SK-N-SH treated with all-trans-retinoic acid at 6 μM for 48 hours (cell line): ENCODE measurements around the gene SGCA.

Experiments used
- ATAC-seq: fragments of 200-7000 bp; cut with Tn5 transposase; 3 replicates; pipeline ENCODE4 v1.9.1; 2020; ENCODE audit warnings: mild to moderate bottlenecking, moderate library complexity
- ESRRG ChIP-seq: fragments of 250-450 bp; sonication (Bioruptor Pico); IDR thresholded peaks from 2 replicates; pipeline ENCODE4 v1.6.1; 2021; ENCODE audit warnings: mild to moderate bottlenecking
- ISL1 ChIP-seq: fragments of 250-450 bp; sonication (Bioruptor Pico); IDR thresholded peaks from 2 replicates; pipeline ENCODE4 v2.1.2; 2022; ENCODE audit warnings: mild to moderate bottlenecking, moderate library complexity
- OSR1 ChIP-seq: fragments of 250-450 bp; sonication (Bioruptor Pico); IDR thresholded peaks from 2 replicates; pipeline ENCODE4 v1.8.0; 2022; ENCODE audit warnings: moderate library complexity, mild to moderate bottlenecking, inconsistent platforms
- POU6F1 ChIP-seq: fragments of 250-450 bp; sonication (Bioruptor Pico); IDR thresholded peaks from 2 replicates; pipeline ENCODE4 v1.8.0; 2021; ENCODE audit warnings: low read depth, mild to moderate bottlenecking, moderate library complexity, borderline replicate concordance
- RARB ChIP-seq: fragments of 250-450 bp; sonication (Bioruptor Pico); IDR thresholded peaks from 2 replicates; pipeline ENCODE4 v1.8.0; 2021; ENCODE audit warnings: mild to moderate bottlenecking, moderate library complexity
- SNAI2 ChIP-seq: fragments of 250-450 bp; sonication (Bioruptor Pico); IDR thresholded peaks from 2 replicates; pipeline ENCODE4 v1.5.0; 2020; ENCODE audit warnings: mild to moderate bottlenecking, moderate library complexity
- TCF4 ChIP-seq: fragments of 250-450 bp; sonication (Bioruptor Pico); IDR thresholded peaks from 2 replicates; pipeline ENCODE4 v1.8.0; 2021; ENCODE audit warnings: mild to moderate bottlenecking, moderate library complexity, borderline replicate concordance
- TSHZ2 ChIP-seq: fragments of 250-450 bp; sonication (Bioruptor Pico); IDR thresholded peaks from 2 replicates; pipeline ENCODE4 v1.5.0; 2020; ENCODE audit warnings: mild to moderate bottlenecking, moderate library complexity
- ZFP3 ChIP-seq: fragments of 250-450 bp; sonication (Bioruptor Pico); IDR thresholded peaks from 2 replicates; pipeline ENCODE4 v1.5.0; 2020; ENCODE audit warnings: mild to moderate bottlenecking, moderate library complexity
- ZNF70 ChIP-seq: fragments of 450-650 bp; formaldehyde crosslinking; IDR thresholded peaks from 2 replicates; pipeline ENCODE4 v1.5.0; 2020; ENCODE audit warnings: mild to moderate bottlenecking, moderate library complexity
- ZNF8 ChIP-seq: fragments of 450-650 bp; formaldehyde crosslinking; IDR thresholded peaks from 2 replicates; pipeline ENCODE4 v1.5.0; 2020; ENCODE audit warnings: mild to moderate bottlenecking, moderate library complexity

SGCA gene

GRCh38 chr17:50154604-50155003, 11.2 kb upstream of the SGCA start (continued):
- TF ChIP-seq TSHZ2 (no peak), RARB (CRISPR knock-in tag) (no peak)
- TF ChIP-seq, all 23 proteins: peak for 0

- ATAC-seq: peak; percentile 20
- TF ChIP-seq ZNF70 (CRISPR knock-in tag): no peak
These were observed 10.5 kb upstream of the SGCA start for GRCh38 chr17:50155115-50155819.

- TF ChIP-seq RARB (CRISPR knock-in tag) (no peak), ZFP3 (no peak), OSR1 (CRISPR knock-in tag) (no peak), ZNF8 (CRISPR knock-in tag) (no peak)
- no peak for ATAC-seq
These were observed 7.9 kb upstream of the SGCA start for GRCh38 chr17:50157891-50158290.

GRCh38 chr17:50161023-50161910, 4.5 kb upstream of the SGCA start:
- TF ChIP-seq ZNF70 (CRISPR knock-in tag): 0 out of 2 replicates have a peak, but pooled peaks have one; percentile 39
- no peak for TF ChIP-seq SNAI2 (CRISPR knock-in tag)
- ATAC-seq: peak; percentile 96

- no peak for TF ChIP-seq ZNF70 (CRISPR knock-in tag)
- no peak for TF ChIP-seq OSR1 (CRISPR knock-in tag)
- TF ChIP-seq TSHZ2: 0 out of 2 replicates have a peak, but pooled peaks have one; percentile 5
- TF ChIP-seq ISL1 (CRISPR knock-in tag): no peak
- TF ChIP-seq, all 23 proteins: peak for 1
- ATAC-seq: no peak
These were observed 3.9 kb upstream of the SGCA start for GRCh38 chr17:50161911-50162288.

GRCh38 chr17:50162466-50163254, 3.1 kb upstream of the SGCA start:
- TF ChIP-seq ZNF70 (CRISPR knock-in tag) (no peak), ESRRG (no peak), SNAI2 (CRISPR knock-in tag) (no peak), OSR1 (CRISPR knock-in tag) (no peak), TCF4 (no peak), ZNF8 (CRISPR knock-in tag) (no peak), POU6F1 (no peak), ZFP3 (no peak)
- no peak for ATAC-seq
